ENCODE results near the gene BRMS1. TPM values are rescaled to one million over a fixed set of nuclear protein-coding genes. Genes with fewer than 3 reads are reported as not detected.

BRMS1 gene
- total and polyA plus RNA-seq, 10 of the 15 experiments (the other 5 are each of a cell fraction or from before 2014, with no cell fraction given) = 2.1 to 85.3 (median 48.5) TPM

DNA sequence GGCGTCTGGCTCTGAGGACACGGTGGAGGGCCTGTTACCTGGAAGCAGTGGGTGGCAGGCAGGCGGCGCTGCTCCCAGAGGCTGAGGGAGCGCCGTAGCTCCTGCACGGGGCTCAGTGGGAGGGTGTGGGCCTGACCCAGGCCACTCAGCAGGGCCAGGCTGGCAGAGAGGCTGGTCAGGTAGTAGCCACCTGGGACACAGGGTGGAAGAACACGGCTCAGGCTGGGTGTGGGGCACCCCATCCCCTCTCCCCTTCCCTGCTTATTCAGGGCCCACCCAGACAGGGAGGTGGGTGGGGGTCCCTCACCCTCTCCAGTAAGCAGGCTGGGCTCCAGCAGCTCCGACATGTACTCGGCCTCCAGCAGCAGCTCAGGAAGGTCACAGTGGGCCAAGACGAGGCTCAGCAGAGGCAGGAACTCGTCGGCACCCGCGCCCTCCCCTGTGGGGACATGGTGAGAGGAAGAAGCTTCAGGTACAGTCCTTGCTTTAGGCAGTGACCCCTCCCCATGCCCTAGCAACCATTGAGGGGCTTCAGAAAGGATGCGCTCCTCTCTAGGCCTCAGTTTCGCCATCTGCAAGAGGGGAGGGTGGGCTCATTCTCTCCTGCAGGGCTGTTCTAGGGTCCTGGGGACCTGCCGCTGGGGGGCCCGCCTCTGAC lies 11.6 kb downstream of the BRMS1 start:
- H3K27ac ChIP-seq (ENCODE audit: control insufficient read depth, insufficient read depth) = no peak overlapping the region
- FAIRE-seq (no peak), DNase-seq (ENCODE audit: low read depth, low spot score) (no peak), ATAC-seq (no peak)
- H3K9me3 ChIP-seq (replicated peaks; ENCODE audit: control insufficient read depth, insufficient read depth, low read length) = no peaks in the 10 kb centered on the region
- peaks cover 0 to 6% of the 10 kb centered on the region in 2 experiments; a peak in 2 of 4 replicates for H3K36me3 ChIP-seq (ENCODE audit: control insufficient read depth in 2 of 2, insufficient read depth in 2 of 2, low read length in 1 of 2)
- BruUV-seq (replicated peaks) = no TSS peak
- no peak overlapping the region for H3K4me3 ChIP-seq
- H3K27me3 ChIP-seq (replicated peaks in 1 of 2; ENCODE audit: control insufficient read depth in 2 of 2, insufficient read depth in 2 of 2, low read length in 1 of 2) = no peaks in the 10 kb centered on the region
- no peak overlapping the region for H3K9ac ChIP-seq (ENCODE audit: control insufficient read depth, insufficient read depth, low read length)
- intact Hi-C loops (cut with micrococcal nuclease; ENCODE audit: unreplicated experiment) (no loop called here), in situ Hi-C loops (cut with MboI) (no loop called here)
- POLR2A ChIA-PET = interaction anchor here (0.8 kb wide), 1 partner anchor 44 kb away, joined by 3 read pairs; the partner anchor contains the start of gene YIF1A
- H3K4me2 ChIP-seq (ENCODE audit: control insufficient read depth, insufficient read depth) = no peak overlapping the region
- SMC1A ChIA-PET (ENCODE audit: uncharacterized antibody, unreplicated experiment) = no interaction called here
- CTCF ChIA-PET = interaction anchor here (2.8 to 5.7 kb wide), 2 partner anchors 22 to 53 kb away, joined by 6 to 96 read pairs; no protein-coding TSS in a partner anchor
- H3K79me2 ChIP-seq (ENCODE audit: control insufficient read depth, insufficient read depth, low read length) = no peaks in the 10 kb centered on the region
- H2AFZ ChIP-seq (ENCODE audit: control insufficient read depth, low read depth, low read length) = no peak overlapping the region
- RAD21 ChIA-PET (ENCODE audit: unreplicated experiment) = interaction anchor here (3.6 kb wide), 1 partner anchor 21 kb away, joined by 49 read pairs; no protein-coding TSS in a partner anchor
- H3K4me1 ChIP-seq (ENCODE audit: control insufficient read depth, insufficient read depth, low read length) = peaks cover 27% of the 10 kb centered on the region
- whole genome bisulfite sequencing (ENCODE audit: insufficient coverage, insufficient replicate concordance, low lambda C conversion rate, missing lambda C conversion rate) = 56% methylated on average over 19 of the region's 19 CpGs
- no peaks in the 10 kb centered on the region for H4K20me1 ChIP-seq (ENCODE audit: control insufficient read depth, insufficient read depth)
- TF ChIP-seq BHLHE40 (IDR thresholded peaks at IDR 0.05; ENCODE audit: borderline replicate concordance in 1 of 2, low read depth in 2 of 2, low read length in 1 of 2) (no peak), POU2F2 (IDR thresholded peaks at IDR 0.05; ENCODE audit: borderline replicate concordance, low read depth, low read length) (no peak), STAT1 (conservative IDR thresholded peaks at IDR 0.05) (no peak), EZH2 (IDR thresholded peaks at IDR 0.05; ENCODE audit: borderline replicate concordance, control insufficient read depth, low read depth, low read length) (no peak), DPF2 (IDR thresholded peaks at IDR 0.05) (no peak), MAX (IDR thresholded peaks at IDR 0.05; ENCODE audit: low read depth, low read length) (no peak), E4F1 (IDR thresholded peaks at IDR 0.05; ENCODE audit: borderline replicate concordance, partially characterized antibody) (no peak), ETV6 (conservative IDR thresholded peaks at IDR 0.05 in 1 of 2, IDR thresholded peaks at IDR 0.05 in 1 of 2; ENCODE audit: borderline replicate concordance in 1 of 2, low read depth in 1 of 2) (no peak), CHD1 (IDR thresholded peaks at IDR 0.05; ENCODE audit: low read depth, low read length) (no peak), TCF3 (IDR thresholded peaks at IDR 0.05; ENCODE audit: borderline replicate concordance, insufficient read depth, low read depth, low read length) (no peak), IKZF2 (IDR thresholded peaks at IDR 0.05) (no peak), TBL1XR1 (IDR thresholded peaks at IDR 0.05; ENCODE audit: low read depth, low read length) (no peak), MYC (IDR thresholded peaks at IDR 0.05; ENCODE audit: insufficient read depth, insufficient read length, insufficient replicate concordance, low read length, severe bottlenecking) (no peak), MEF2B (IDR thresholded peaks at IDR 0.05; ENCODE audit: partially characterized antibody, poor library complexity, severe bottlenecking) (no peak), ZBED1 (IDR thresholded peaks at IDR 0.05; ENCODE audit: borderline replicate concordance) (no peak), NRF1 (conservative IDR thresholded peaks at IDR 0.05; ENCODE audit: low read depth, low read length) (no peak)
- TF ChIP-seq, protein P1, sequence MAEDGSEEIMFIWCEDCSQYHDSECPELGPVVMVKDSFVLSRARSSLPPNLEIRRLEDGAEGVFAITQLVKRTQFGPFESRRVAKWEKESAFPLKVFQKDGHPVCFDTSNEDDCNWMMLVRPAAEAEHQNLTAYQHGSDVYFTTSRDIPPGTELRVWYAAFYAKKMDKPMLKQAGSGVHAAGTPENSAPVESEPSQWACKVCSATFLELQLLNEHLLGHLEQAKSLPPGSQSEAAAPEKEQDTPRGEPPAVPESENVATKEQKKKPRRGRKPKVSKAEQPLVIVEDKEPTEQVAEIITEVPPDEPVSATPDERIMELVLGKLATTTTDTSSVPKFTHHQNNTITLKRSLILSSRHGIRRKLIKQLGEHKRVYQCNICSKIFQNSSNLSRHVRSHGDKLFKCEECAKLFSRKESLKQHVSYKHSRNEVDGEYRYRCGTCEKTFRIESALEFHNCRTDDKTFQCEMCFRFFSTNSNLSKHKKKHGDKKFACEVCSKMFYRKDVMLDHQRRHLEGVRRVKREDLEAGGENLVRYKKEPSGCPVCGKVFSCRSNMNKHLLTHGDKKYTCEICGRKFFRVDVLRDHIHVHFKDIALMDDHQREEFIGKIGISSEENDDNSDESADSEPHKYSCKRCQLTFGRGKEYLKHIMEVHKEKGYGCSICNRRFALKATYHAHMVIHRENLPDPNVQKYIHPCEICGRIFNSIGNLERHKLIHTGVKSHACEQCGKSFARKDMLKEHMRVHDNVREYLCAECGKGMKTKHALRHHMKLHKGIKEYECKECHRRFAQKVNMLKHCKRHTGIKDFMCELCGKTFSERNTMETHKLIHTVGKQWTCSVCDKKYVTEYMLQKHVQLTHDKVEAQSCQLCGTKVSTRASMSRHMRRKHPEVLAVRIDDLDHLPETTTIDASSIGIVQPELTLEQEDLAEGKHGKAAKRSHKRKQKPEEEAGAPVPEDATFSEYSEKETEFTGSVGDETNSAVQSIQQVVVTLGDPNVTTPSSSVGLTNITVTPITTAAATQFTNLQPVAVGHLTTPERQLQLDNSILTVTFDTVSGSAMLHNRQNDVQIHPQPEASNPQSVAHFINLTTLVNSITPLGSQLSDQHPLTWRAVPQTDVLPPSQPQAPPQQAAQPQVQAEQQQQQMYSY (CRISPR knock-in tag; IDR thresholded peaks at IDR 0.05) = no peak

Measured in GM12878 (cell line).